ENCODE measurements around the gene CCL4L2.
"Not testable (repeated sequence)": the region's sequence is repeated elsewhere in the genome, so short reads cannot be mapped to it uniquely, and the experiment has no call there.

Gene CCL4L2

DNA sequence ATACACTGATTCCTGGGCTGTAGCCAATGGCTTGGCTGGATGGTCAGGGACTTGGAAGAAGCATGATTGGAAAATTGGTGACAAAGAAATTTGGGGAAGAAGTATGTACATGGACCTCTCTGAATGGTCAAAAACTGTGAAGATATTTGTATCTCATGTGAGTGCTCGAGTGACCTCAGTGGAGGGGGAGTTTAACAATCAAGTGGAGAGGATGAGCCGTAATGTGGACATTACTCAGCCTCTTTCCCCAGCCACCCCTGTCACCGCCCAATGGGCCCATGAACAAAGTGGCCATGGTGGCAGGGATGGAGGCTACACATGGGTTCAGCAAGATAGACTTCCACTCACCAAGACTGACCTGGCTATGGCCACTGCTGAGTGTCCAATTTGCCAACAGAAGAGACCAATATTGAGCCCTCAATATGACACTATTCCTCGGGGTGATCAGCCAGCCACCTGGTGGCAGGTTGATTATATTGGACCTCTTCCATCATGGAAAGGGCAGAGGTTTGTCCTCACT lies 10.8 kb downstream of the CCL4L2 start:
- DNase-seq = not testable (repeated sequence)

GRCh38 chr17:36222967-36223366 lies 12.1 kb downstream of the CCL4L2 start:
- not testable (repeated sequence) for DNase-seq

GRCh38 chr17:36229644-36230043 lies 18.8 kb downstream of the CCL4L2 start:
- DNase-seq = not testable (repeated sequence)

DNA sequence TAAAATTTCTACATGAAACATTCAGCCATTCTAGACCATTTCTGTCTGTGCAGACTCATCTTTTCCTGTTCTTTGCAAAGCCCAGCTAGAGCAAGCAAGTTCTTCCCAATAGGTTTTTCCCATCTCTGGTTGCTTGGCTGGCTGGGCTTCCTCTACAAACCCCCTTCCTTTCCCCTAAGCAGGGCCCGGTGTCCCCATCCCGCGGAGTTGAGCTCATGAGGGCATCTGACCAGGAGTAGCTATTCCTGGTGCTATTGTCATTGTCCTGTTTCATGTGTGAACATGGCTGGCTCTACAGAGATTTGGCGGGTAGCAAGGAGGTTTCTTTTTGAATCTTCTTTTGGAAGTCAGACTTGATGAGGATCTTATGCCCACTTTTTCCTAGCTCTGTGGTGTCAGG lies 31.2 kb downstream of the CCL4L2 start:
- not testable (repeated sequence) for DNase-seq
